ENCODE measurements around the gene UBE2Q2. TPM values are rescaled to one million over a fixed set of nuclear protein-coding genes. Genes with fewer than 3 reads are reported as not detected.

UBE2Q2 gene
- total and polyA plus RNA-seq, 4 donors, result 15.5 to 35.9 (median 21.1) TPM

DNA sequence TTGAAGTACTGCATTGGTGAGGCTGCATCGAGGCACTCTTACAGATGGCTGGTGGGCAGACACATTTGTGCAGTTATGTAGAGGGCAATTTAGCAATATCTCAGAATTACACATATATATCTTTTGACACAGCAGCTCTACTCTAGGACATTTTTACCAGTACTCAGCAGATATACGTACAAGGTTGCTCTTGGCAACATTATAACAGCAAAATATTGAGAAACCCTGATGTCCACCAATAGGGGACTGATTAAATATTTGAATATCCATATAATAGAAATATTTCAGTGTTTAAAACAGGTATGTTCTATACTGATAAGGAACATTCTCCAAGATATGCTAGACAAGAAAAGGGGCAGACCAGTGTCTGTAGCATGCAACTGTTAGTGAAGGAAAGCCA is 52.5 kb downstream of the UBE2Q2 start:
- ATAC-seq (ENCODE audit: insufficient read depth, low FRiP score) (no peak), DNase-seq (no peak)
- no peaks in the 10 kb centered on the region for H3K9me3 ChIP-seq (ENCODE audit: control insufficient read depth in 4 of 4, insufficient read depth in 3 of 4, low read length in 3 of 4)
- H3K9ac ChIP-seq (ENCODE audit: insufficient read depth in 1 of 2, low read length in 2 of 2), result no peak overlapping the region
- WGBS, 2 donors, result 61 to 73% methylated on average over 2 of the region's 2 CpGs
- no peak overlapping the region for H3K27ac ChIP-seq (ENCODE audit: low read depth in 1 of 2, low read length in 1 of 2)
- H3K27me3 ChIP-seq (ENCODE audit: control insufficient read depth in 3 of 3, insufficient read depth in 3 of 3, low read length in 2 of 3), result no peaks in the 10 kb centered on the region
- peaks cover 0 to 3% (median 0%) of the 10 kb centered on the region in 5 donors for H3K4me1 ChIP-seq (ENCODE audit: control insufficient read depth in 5 of 5, insufficient read depth in 5 of 5, low read length in 5 of 5)
- no peak overlapping the region for H3K4me3 ChIP-seq
- peaks cover 0 to 20% (median 2%) of the 10 kb centered on the region in 4 donors for H3K36me3 ChIP-seq (ENCODE audit: control insufficient read depth in 4 of 4, insufficient read depth in 4 of 4, low read length in 4 of 4)
- TF ChIP-seq, protein P1, sequence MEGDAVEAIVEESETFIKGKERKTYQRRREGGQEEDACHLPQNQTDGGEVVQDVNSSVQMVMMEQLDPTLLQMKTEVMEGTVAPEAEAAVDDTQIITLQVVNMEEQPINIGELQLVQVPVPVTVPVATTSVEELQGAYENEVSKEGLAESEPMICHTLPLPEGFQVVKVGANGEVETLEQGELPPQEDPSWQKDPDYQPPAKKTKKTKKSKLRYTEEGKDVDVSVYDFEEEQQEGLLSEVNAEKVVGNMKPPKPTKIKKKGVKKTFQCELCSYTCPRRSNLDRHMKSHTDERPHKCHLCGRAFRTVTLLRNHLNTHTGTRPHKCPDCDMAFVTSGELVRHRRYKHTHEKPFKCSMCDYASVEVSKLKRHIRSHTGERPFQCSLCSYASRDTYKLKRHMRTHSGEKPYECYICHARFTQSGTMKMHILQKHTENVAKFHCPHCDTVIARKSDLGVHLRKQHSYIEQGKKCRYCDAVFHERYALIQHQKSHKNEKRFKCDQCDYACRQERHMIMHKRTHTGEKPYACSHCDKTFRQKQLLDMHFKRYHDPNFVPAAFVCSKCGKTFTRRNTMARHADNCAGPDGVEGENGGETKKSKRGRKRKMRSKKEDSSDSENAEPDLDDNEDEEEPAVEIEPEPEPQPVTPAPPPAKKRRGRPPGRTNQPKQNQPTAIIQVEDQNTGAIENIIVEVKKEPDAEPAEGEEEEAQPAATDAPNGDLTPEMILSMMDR (IDR thresholded peaks at IDR 0.05; ENCODE audit: control extremely low read depth, extremely low read depth), result no peak

DNA sequence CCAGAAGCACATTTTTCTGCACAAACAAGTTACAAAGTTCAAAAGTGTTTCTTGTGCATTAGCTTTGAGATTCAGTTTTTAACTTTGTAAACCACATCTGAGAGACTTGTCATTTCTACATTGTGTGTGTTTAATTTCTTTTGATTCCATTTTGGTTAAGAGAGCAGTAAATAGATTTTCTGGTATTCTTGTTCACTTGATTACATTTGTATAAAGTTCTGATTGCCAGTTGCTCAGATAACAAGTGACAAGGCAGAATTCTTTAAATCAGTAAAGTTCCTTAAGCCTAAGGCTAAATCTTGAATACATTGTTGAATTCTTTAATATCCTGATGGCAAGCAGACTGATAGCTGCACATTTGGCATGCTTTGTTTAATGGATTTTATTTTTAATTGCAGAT is 57.3 kb downstream of the UBE2Q2 start:
- Histone ChIP-seq H3K9ac (ENCODE audit: insufficient read depth in 1 of 2, low read length in 2 of 2) (no peak overlapping the region), H3K4me3 (no peak overlapping the region), H3K27me3 (ENCODE audit: control insufficient read depth in 3 of 3, insufficient read depth in 3 of 3, low read length in 2 of 3) (no peaks in the 10 kb centered on the region), H3K9me3 (ENCODE audit: control insufficient read depth in 4 of 4, insufficient read depth in 3 of 4, low read length in 3 of 4) (peaks cover 0 to 3% (median 0%) of the 10 kb centered on the region in 4 donors), H3K4me1 (ENCODE audit: control insufficient read depth in 5 of 5, insufficient read depth in 5 of 5, low read length in 5 of 5) (peaks cover 0 to 3% (median 0%) of the 10 kb centered on the region in 5 donors), H3K27ac (ENCODE audit: low read depth in 1 of 2, low read length in 1 of 2) (no peak overlapping the region), H3K36me3 (ENCODE audit: control insufficient read depth in 4 of 4, insufficient read depth in 4 of 4, low read length in 4 of 4) (peaks cover 0 to 9% (median 4%) of the 10 kb centered on the region in 4 donors)
- DNase-seq, result no peak
- ATAC-seq (ENCODE audit: insufficient read depth, low FRiP score), result no peak
- TF ChIP-seq, protein P1 (IDR thresholded peaks at IDR 0.05; ENCODE audit: control extremely low read depth, extremely low read depth), result no peak

DNA sequence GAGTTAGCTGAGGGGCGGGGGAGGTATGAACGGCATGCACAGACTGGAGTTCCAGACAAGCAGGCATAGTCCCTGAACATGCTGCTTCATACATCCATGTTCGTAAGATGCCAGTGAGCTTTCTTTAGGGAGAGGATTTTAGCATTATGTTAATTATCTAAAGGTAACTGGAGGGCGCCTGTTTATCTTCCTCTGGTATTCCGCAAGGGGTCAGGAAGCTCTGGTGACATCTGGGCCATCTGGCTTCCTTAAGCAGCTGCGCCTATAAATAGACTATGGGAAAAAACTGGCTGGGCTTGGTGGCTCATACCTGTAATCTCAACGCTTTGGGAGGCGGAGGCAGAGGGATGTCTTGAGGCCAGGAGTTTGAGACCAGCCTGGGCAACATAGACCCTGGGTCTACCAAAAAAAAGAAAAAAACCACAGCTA is 58.9 kb downstream of the UBE2Q2 start:
- Histone ChIP-seq H3K4me1 (ENCODE audit: control insufficient read depth in 5 of 5, insufficient read depth in 5 of 5, low read length in 5 of 5) (peaks cover 0 to 3% (median 0%) of the 10 kb centered on the region in 5 donors), H3K27ac (ENCODE audit: low read depth in 1 of 2, low read length in 1 of 2) (no peak overlapping the region), H3K36me3 (ENCODE audit: control insufficient read depth in 4 of 4, insufficient read depth in 4 of 4, low read length in 4 of 4) (peaks cover 0 to 16% (median 4%) of the 10 kb centered on the region in 4 donors), H3K27me3 (ENCODE audit: control insufficient read depth in 3 of 3, insufficient read depth in 3 of 3, low read length in 2 of 3) (no peaks in the 10 kb centered on the region), H3K9me3 (ENCODE audit: control insufficient read depth in 4 of 4, insufficient read depth in 3 of 4, low read length in 3 of 4) (peaks cover 0 to 3% (median 0%) of the 10 kb centered on the region in 4 donors), H3K4me3 (no peak overlapping the region), H3K9ac (ENCODE audit: insufficient read depth in 1 of 2, low read length in 2 of 2) (no peak overlapping the region)
- TF ChIP-seq, protein P1 (IDR thresholded peaks at IDR 0.05; ENCODE audit: control extremely low read depth, extremely low read depth), result no peak
- DNase-seq (peak in 1 of 3 donors; percentile 18), ATAC-seq (ENCODE audit: insufficient read depth, low FRiP score) (no peak)
- WGBS, 2 donors, result 23 to 48% methylated on average over 8 of the region's 8 CpGs

All from lung (tissue), 12 donors.